GM19099 (cell line): ENCODE data around the gene BDKRB2.

Experiments
- POLR2A ChIP-seq: IDR thresholded peaks from 3 replicates; pipeline ENCODE4 v1.6.1; 2011; ENCODE audit warnings: low read depth; ENCODE audit not compliant: insufficient read length; ENCODE audit errors: extremely low read depth

The BDKRB2 gene

GRCh38 chr14:96221109-96221650 is 16.5 kb downstream of the BDKRB2 start:
- no peak for TF ChIP-seq POLR2A

- TF ChIP-seq POLR2A = no peak
Measured at GRCh38 chr14:96221841-96222240, 17.2 kb downstream of the BDKRB2 start.

GRCh38 chr14:96224480-96225096 is 19.9 kb downstream of the BDKRB2 start:
- no peak for TF ChIP-seq POLR2A

- TF ChIP-seq POLR2A = no peak
Measured at GRCh38 chr14:96225213-96225612, 20.6 kb downstream of the BDKRB2 start.

GRCh38 chr14:96225745-96226151 is 21.1 kb downstream of the BDKRB2 start:
- no peak for TF ChIP-seq POLR2A

GRCh38 chr14:96227428-96227827 is 22.8 kb downstream of the BDKRB2 start:
- TF ChIP-seq POLR2A = no peak

GRCh38 chr14:96229315-96229714 is 24.7 kb downstream of the BDKRB2 start:
- TF ChIP-seq POLR2A = no peak

- TF ChIP-seq POLR2A = no peak
Measured at GRCh38 chr14:96231056-96231455, 26.4 kb downstream of the BDKRB2 start.

GRCh38 chr14:96231526-96232130 is 27.0 kb downstream of the BDKRB2 start:
- TF ChIP-seq POLR2A = no peak

GRCh38 chr14:96232506-96232905 is 27.9 kb downstream of the BDKRB2 start:
- no peak for TF ChIP-seq POLR2A

- TF ChIP-seq POLR2A = no peak
Measured at GRCh38 chr14:96233661-96234060, 29.0 kb downstream of the BDKRB2 start.

- no peak for TF ChIP-seq POLR2A
Measured at GRCh38 chr14:96235426-96235825, 30.8 kb downstream of the BDKRB2 start.

GRCh38 chr14:96237641-96238040 is 33.0 kb downstream of the BDKRB2 start:
- no peak for TF ChIP-seq POLR2A

- no peak for TF ChIP-seq POLR2A
Measured at GRCh38 chr14:96238676-96239265, 34.1 kb downstream of the BDKRB2 start.

GRCh38 chr14:96239711-96240141 is 35.1 kb downstream of the BDKRB2 start:
- no peak for TF ChIP-seq POLR2A

- TF ChIP-seq POLR2A = no peak
Measured at GRCh38 chr14:96240641-96241040, 36.0 kb downstream of the BDKRB2 start.
